Activated CD4-positive, alpha-beta memory T cell treated with anti-CD3 and anti-CD28 coated beads for 36 hours (primary cell): ENCODE measurements around the gene EEA1. TPM values are rescaled to one million over a fixed set of nuclear protein-coding genes. Genes with fewer than 3 reads are reported as not detected.

Source experiments
- CTCF ChIA-PET: fragments of 350-600 bp; sonication (Branson Sonifier 250); formaldehyde crosslinking; loops from one replicate; lab custom pipeline; 2021; ENCODE audit warnings: antibody characterized with exemption, inconsistent platforms; lab: Charles Lee
- POLR2A ChIA-PET: fragments of 350-600 bp; sonication (Branson Sonifier 250); formaldehyde crosslinking; loops from one replicate; lab custom pipeline; 2021; ENCODE audit warnings: antibody characterized with exemption; lab: Charles Lee
- DNase-seq: peaks from one replicate; pipeline ENCODE4 v3.0.0-alpha.2; 2020
- H3K27ac Mint-ChIP-seq: one replicate; pipeline ENCODE4 v1.8.0; 2021; ENCODE audit warnings: mixed read lengths
- H3K27me3 Mint-ChIP-seq: one replicate; pipeline ENCODE4 v1.8.0; 2021; ENCODE audit warnings: mixed read lengths
- H3K36me3 Mint-ChIP-seq: one replicate; pipeline ENCODE4 v1.8.0; 2021; ENCODE audit warnings: mixed read lengths
- H3K4me1 Mint-ChIP-seq: one replicate; pipeline ENCODE4 v1.8.0; 2021; ENCODE audit warnings: low read depth, mixed read lengths
- H3K4me3 Mint-ChIP-seq: one replicate; pipeline ENCODE4 v1.8.0; 2021; ENCODE audit warnings: mild to moderate bottlenecking, mixed read lengths
- H3K9me3 Mint-ChIP-seq: one replicate; pipeline ENCODE4 v1.8.0; 2021; ENCODE audit warnings: mixed read lengths
- intact Hi-C: fragments of 100-400 bp; cut with micrococcal nuclease; formaldehyde crosslinking; loops from one replicate; pipeline ENCODE4 v1.15.1; 2023
- total RNA-seq, 2 experiments: library from RNA; stranded (reverse); gene quantifications; one replicate each; pipeline ENCODE4 v1.2.3, GENCODE V29; 2021

EEA1 gene
- total RNA-seq, 2 experiments from 2014 or later: 17.5 to 17.7 TPM

GRCh38 chr12:92911339-92911738, 17.8 kb downstream of the EEA1 start:
- ChIA-PET CTCF (interaction anchor here (1.1 kb wide), 1 partner anchor 18 kb away, joined by 3 read pairs; the partner anchor contains the start of gene EEA1), POLR2A (interaction anchor here (1.2 to 5.3 kb wide), 2 partner anchors 17 to 509 kb away, joined by 3 to 36 read pairs; partner anchors contain the start of gene EEA1)
- H3K4me3 Mint-ChIP-seq: no peak overlapping the region
- no peak for DNase-seq
- intact Hi-C loops: loop anchor here (5.0 kb wide), 1 partner anchor 511 kb away; no protein-coding TSS in a partner anchor
- no peaks in the 10 kb centered on the region for H3K9me3 Mint-ChIP-seq
- peaks cover 52% of the 10 kb centered on the region for H3K4me1 Mint-ChIP-seq
- H3K36me3 Mint-ChIP-seq: peaks cover 6% of the 10 kb centered on the region
- no peak overlapping the region for H3K27ac Mint-ChIP-seq
- no peaks in the 10 kb centered on the region for H3K27me3 Mint-ChIP-seq

DNA sequence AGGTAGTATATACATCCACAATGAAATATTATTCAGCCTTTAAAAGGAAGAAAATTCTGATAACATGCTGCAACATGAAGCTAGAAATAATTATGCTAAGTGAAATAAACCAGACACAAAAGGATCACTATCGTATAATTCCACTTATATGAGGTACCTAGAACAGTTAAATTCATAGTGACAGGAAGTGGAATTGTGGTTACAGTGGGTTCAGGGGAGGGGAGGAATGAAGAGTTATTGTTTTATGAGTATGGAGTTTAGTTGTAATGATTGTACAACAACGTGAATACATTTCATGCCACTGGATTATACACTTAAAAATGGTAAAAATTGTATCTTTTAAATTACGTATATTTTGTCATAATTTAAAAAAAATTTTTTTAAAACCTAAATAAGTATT, 21.0 kb downstream of the EEA1 start:
- ChIA-PET CTCF (interaction anchor here (1.0 to 2.6 kb wide), 4 partner anchors 18 to 79 kb away, joined by 3 to 7 read pairs (median 4); partner anchors contain the start of gene EEA1), POLR2A (interaction anchor here (5.3 kb wide), 1 partner anchor 20 kb away, joined by 36 read pairs; the partner anchor contains the start of gene EEA1)
- no peak for DNase-seq
- peaks cover 44% of the 10 kb centered on the region for H3K4me1 Mint-ChIP-seq
- H3K27me3 Mint-ChIP-seq: no peaks in the 10 kb centered on the region
- H3K4me3 Mint-ChIP-seq: no peak overlapping the region
- H3K36me3 Mint-ChIP-seq: peaks cover 2% of the 10 kb centered on the region
- no peak overlapping the region for H3K27ac Mint-ChIP-seq
- no peaks in the 10 kb centered on the region for H3K9me3 Mint-ChIP-seq
- intact Hi-C loops: loop anchor here (1.0 kb wide), 1 partner anchor 19 kb away; no protein-coding TSS in a partner anchor

GRCh38 chr12:92905811-92906554, 23.1 kb downstream of the EEA1 start:
- Mint-ChIP-seq H3K4me3 (no peak overlapping the region), H3K9me3 (no peaks in the 10 kb centered on the region), H3K27me3 (no peaks in the 10 kb centered on the region), H3K36me3 (peaks cover 2% of the 10 kb centered on the region), H3K27ac (no peak overlapping the region), H3K4me1 (peaks cover 23% of the 10 kb centered on the region)
- ChIA-PET POLR2A (interaction anchor here (5.3 kb wide), 1 partner anchor 22 kb away, joined by 36 read pairs; the partner anchor contains the start of gene EEA1), CTCF (no interaction called here)
- intact Hi-C loops: no loop called here
- DNase-seq: no peak

- Mint-ChIP-seq H3K27ac (no peak overlapping the region), H3K27me3 (no peaks in the 10 kb centered on the region), H3K9me3 (no peaks in the 10 kb centered on the region), H3K4me1 (peaks cover 22% of the 10 kb centered on the region), H3K4me3 (no peak overlapping the region), H3K36me3 (peaks cover 2% of the 10 kb centered on the region)
- ChIA-PET CTCF (no interaction called here), POLR2A (interaction anchor here (0.6 kb wide), 1 partner anchor 200 kb away, joined by 3 read pairs; no protein-coding TSS in a partner anchor)
- intact Hi-C loops: no loop called here
- no peak for DNase-seq
Measured at GRCh38 chr12:92905258-92905810, 23.8 kb downstream of the EEA1 start.

DNA sequence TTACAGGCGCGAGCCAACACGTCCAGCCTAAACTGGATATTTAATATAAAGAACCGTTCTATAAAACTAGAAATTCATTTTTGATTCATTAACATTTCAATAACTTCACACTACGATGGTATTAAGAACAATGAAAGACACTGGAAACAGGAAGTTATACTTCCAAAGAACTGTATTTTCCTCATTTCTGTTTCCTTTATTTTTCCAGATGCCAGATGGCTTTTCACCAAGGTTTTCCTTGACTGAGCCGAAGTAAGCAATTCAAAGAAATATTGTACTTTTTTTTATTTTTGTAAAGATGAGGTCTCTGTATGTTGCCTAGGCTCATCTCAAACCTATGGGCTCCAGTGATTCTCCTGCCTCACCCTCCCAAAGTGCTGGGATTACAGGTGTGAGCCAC, 28.2 kb downstream of the EEA1 start:
- H3K9me3 Mint-ChIP-seq: no peaks in the 10 kb centered on the region
- POLR2A ChIA-PET: no interaction called here
- peaks cover 8% of the 10 kb centered on the region for H3K36me3 Mint-ChIP-seq
- intact Hi-C loops: no loop called here
- peaks cover 8% of the 10 kb centered on the region for H3K4me1 Mint-ChIP-seq
- H3K4me3 Mint-ChIP-seq: no peak overlapping the region
- no peak for DNase-seq
- CTCF ChIA-PET: interaction anchor here (0.6 kb wide), 1 partner anchor 167 kb away, joined by 3 read pairs; no protein-coding TSS in a partner anchor
- no peak overlapping the region for H3K27ac Mint-ChIP-seq
- H3K27me3 Mint-ChIP-seq: no peaks in the 10 kb centered on the region

- H3K27me3 Mint-ChIP-seq: no peaks in the 10 kb centered on the region
- H3K4me3 Mint-ChIP-seq: no peak overlapping the region
- H3K36me3 Mint-ChIP-seq: peaks cover 11% of the 10 kb centered on the region
- no peak overlapping the region for H3K27ac Mint-ChIP-seq
- no peaks in the 10 kb centered on the region for H3K9me3 Mint-ChIP-seq
- DNase-seq: no peak
- peaks cover 5% of the 10 kb centered on the region for H3K4me1 Mint-ChIP-seq
- intact Hi-C loops: no loop called here
- ChIA-PET POLR2A (no interaction called here), CTCF (no interaction called here)
Measured at GRCh38 chr12:92899386-92900001, 29.6 kb downstream of the EEA1 start.

- Mint-ChIP-seq H3K4me1 (peaks cover 8% of the 10 kb centered on the region), H3K4me3 (no peak overlapping the region), H3K36me3 (peaks cover 11% of the 10 kb centered on the region), H3K27ac (no peak overlapping the region), H3K9me3 (no peaks in the 10 kb centered on the region), H3K27me3 (no peaks in the 10 kb centered on the region)
- no peak for DNase-seq
- ChIA-PET CTCF (no interaction called here), POLR2A (no interaction called here)
- intact Hi-C loops: no loop called here
Measured at GRCh38 chr12:92898755-92899154, 30.3 kb downstream of the EEA1 start.

DNA sequence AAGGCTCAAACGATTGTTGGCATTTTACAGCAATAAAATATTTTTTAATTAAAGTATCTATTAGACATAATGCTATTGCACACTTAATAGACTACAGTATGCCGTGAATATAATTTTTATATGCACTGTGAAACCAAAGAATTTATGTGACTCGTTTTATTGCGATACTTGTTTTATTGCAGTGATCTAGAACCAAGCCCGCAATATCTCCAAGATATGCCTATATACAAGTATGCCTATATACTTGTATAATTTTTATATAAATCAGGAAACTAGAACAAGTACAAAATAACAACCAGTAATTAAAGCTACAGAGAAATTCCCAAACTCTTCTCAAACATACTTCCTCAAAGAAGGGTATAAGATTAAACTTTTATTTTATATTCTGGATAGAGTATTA, 31.3 kb downstream of the EEA1 start:
- no peak overlapping the region for H3K4me3 Mint-ChIP-seq
- peaks cover 10% of the 10 kb centered on the region for H3K4me1 Mint-ChIP-seq
- ChIA-PET POLR2A (no interaction called here), CTCF (no interaction called here)
- intact Hi-C loops: no loop called here
- H3K9me3 Mint-ChIP-seq: no peaks in the 10 kb centered on the region
- no peak overlapping the region for H3K27ac Mint-ChIP-seq
- no peak for DNase-seq
- H3K27me3 Mint-ChIP-seq: no peaks in the 10 kb centered on the region
- peaks cover 11% of the 10 kb centered on the region for H3K36me3 Mint-ChIP-seq

GRCh38 chr12:92890601-92891106, 38.4 kb downstream of the EEA1 start:
- intact Hi-C loops: no loop called here

GRCh38 chr12:92886131-92886530, 43.0 kb downstream of the EEA1 start:
- H3K4me3 Mint-ChIP-seq: no peak overlapping the region
- intact Hi-C loops: no loop called here

More at GRCh38 chr12:92890601-92891106, 38.4 kb downstream of the EEA1 start:
- no peak for DNase-seq
- Mint-ChIP-seq H3K27ac (no peak overlapping the region), H3K27me3 (no peaks in the 10 kb centered on the region), H3K4me1 (peaks cover 8% of the 10 kb centered on the region), H3K9me3 (no peaks in the 10 kb centered on the region), H3K4me3 (no peak overlapping the region), H3K36me3 (peaks cover 13% of the 10 kb centered on the region)
- CTCF ChIA-PET: no interaction called here
- POLR2A ChIA-PET: no interaction called here

GRCh38 chr12:92879698-92880322, 49.3 kb downstream of the EEA1 start:
- Mint-ChIP-seq H3K36me3 (peaks cover 41% of the 10 kb centered on the region), H3K4me1 (peaks cover 17% of the 10 kb centered on the region), H3K9me3 (no peaks in the 10 kb centered on the region), H3K4me3 (no peak overlapping the region), H3K27me3 (no peaks in the 10 kb centered on the region), H3K27ac (no peak overlapping the region)
- intact Hi-C loops: no loop called here
- no peak for DNase-seq
- ChIA-PET POLR2A (no interaction called here), CTCF (no interaction called here)

More at GRCh38 chr12:92886131-92886530, 43.0 kb downstream of the EEA1 start:
- H3K36me3 Mint-ChIP-seq: peaks cover 36% of the 10 kb centered on the region
- CTCF ChIA-PET: no interaction called here
- H3K4me1 Mint-ChIP-seq: peaks cover 8% of the 10 kb centered on the region
- H3K9me3 Mint-ChIP-seq: no peaks in the 10 kb centered on the region
- no peaks in the 10 kb centered on the region for H3K27me3 Mint-ChIP-seq
- POLR2A ChIA-PET: no interaction called here
- no peak overlapping the region for H3K27ac Mint-ChIP-seq
- DNase-seq: no peak
